Activated naive CD8-positive, alpha-beta T cell treated with anti-CD3 and anti-CD28 coated beads for 36 hours (primary cell): ENCODE results near the gene COPS8. TPM values are rescaled to one million over a fixed set of nuclear protein-coding genes. Genes with fewer than 3 reads are reported as not detected.

ENCODE experiments used
- DNase-seq: peaks from one replicate; pipeline ENCODE4 v3.0.0; 2021
- H3K27ac Mint-ChIP-seq: one replicate; pipeline ENCODE4 v1.8.0; 2022; ENCODE audit warnings: mild to moderate bottlenecking, moderate library complexity, mixed read lengths
- H3K27me3 Mint-ChIP-seq: one replicate; pipeline ENCODE4 v1.8.0; 2022; ENCODE audit warnings: mild to moderate bottlenecking, mixed read lengths
- H3K36me3 Mint-ChIP-seq: one replicate; pipeline ENCODE4 v1.8.0; 2021; ENCODE audit warnings: mild to moderate bottlenecking, mixed read lengths
- H3K4me1 Mint-ChIP-seq: one replicate; pipeline ENCODE4 v1.8.0; 2021; ENCODE audit warnings: mixed read lengths
- H3K4me3 Mint-ChIP-seq: one replicate; pipeline ENCODE4 v1.8.0; 2022; ENCODE audit warnings: mild to moderate bottlenecking, moderate library complexity, mixed read lengths
- H3K9me3 Mint-ChIP-seq: one replicate; pipeline ENCODE4 v1.8.0; 2022; ENCODE audit warnings: mixed read lengths
- total RNA-seq, 2 experiments: library from RNA; stranded (reverse); gene quantifications; one replicate each; pipeline ENCODE4 v1.2.3, GENCODE V29; 2021

COPS8 gene
- total RNA-seq, 2 experiments from 2014 or later, result 65.6 to 68.5 TPM

DNA sequence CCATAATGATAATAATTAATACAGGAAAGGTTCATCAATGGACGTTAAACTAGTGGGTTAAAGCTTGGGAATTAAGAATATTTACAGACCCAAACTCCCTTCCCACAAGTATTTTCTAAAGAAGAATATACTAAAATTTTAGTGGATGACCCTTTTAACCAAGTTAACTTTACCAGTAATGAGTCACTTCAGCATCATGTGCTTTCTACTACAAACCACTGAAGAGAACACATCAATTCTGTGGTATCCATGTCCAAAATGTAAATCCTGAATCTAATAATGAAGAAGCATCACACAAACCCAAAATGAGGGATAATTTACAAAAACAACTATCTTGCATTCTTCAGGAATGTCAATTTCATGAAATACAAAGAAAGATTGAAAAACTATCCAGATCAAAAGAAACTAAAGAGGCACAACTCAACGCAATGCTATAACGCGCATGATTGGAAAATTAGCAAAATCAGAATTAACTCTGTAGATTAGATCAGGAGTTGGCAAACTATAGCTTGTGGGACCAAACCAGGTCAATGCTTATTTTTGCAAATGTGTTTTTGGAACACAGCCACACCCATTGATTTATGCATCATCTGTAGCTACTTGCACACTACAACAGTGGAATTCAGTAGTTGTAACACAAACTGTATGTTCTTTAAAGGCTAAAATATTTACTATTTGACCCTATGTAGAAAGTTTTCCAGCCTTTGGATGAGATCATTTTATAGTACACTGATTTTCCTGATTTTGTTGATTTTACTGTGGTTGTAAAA lies 27.5 kb downstream of the COPS8 start:
- no peaks in the 10 kb centered on the region for H3K4me1 Mint-ChIP-seq
- DNase-seq, result no peak
- peaks cover 14% of the 10 kb centered on the region for H3K9me3 Mint-ChIP-seq
- H3K27ac Mint-ChIP-seq, result no peak overlapping the region
- H3K27me3 Mint-ChIP-seq, result no peaks in the 10 kb centered on the region
- H3K36me3 Mint-ChIP-seq, result peaks cover 16% of the 10 kb centered on the region
- no peak overlapping the region for H3K4me3 Mint-ChIP-seq

DNA sequence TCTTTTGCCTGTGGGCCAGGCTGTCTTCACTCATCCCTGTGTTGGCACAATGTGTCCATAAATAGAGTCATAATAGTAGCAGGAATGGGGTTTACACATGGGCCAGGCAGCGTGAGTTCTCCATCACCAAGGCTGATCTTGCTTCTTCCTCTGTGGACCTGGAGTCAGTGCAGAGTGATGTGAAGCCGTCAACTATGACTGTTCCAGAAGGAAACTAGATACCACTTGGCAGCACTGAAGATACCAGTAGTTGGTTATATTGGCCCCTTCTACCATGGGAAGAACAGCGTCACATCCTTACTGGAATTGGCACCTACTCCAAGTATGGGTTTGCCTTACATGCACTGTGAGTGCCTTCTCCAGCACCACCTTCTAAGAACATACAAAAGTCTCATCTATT lies 30.2 kb downstream of the COPS8 start:
- no peak overlapping the region for H3K4me3 Mint-ChIP-seq
- H3K4me1 Mint-ChIP-seq, result no peaks in the 10 kb centered on the region
- no peaks in the 10 kb centered on the region for H3K9me3 Mint-ChIP-seq
- H3K27ac Mint-ChIP-seq, result no peak overlapping the region
- no peak for DNase-seq
- H3K27me3 Mint-ChIP-seq, result no peaks in the 10 kb centered on the region
- peaks cover 2% of the 10 kb centered on the region for H3K36me3 Mint-ChIP-seq

GRCh38 chr2:237116431-237116830 lies 30.7 kb downstream of the COPS8 start:
- no peak overlapping the region for H3K27ac Mint-ChIP-seq

DNA sequence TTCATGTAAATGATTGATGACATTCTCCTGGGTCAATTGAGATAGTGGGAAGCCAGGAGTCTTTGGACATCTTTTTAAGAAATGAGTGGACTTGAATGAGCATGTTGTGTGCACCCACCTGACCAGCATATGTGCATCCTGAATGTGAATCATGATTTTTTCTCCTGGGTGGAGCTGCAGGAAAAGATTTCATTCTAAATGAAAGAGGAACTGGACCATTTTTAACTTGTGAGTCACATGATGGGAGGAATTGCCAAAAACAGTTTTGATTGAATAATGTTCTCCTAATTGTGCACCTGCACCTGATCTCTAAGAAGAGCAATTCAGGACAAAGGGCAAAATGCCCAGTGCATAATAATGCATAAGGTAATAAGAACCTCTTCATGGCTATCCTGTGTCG lies 32.3 kb downstream of the COPS8 start:
- Mint-ChIP-seq H3K4me1 (peaks cover 3% of the 10 kb centered on the region), H3K9me3 (no peaks in the 10 kb centered on the region), H3K4me3 (no peak overlapping the region)

More at GRCh38 chr2:237116431-237116830, 30.7 kb downstream of the COPS8 start:
- Mint-ChIP-seq H3K4me3 (no peak overlapping the region), H3K36me3 (peaks cover 2% of the 10 kb centered on the region), H3K9me3 (no peaks in the 10 kb centered on the region), H3K27me3 (no peaks in the 10 kb centered on the region), H3K4me1 (no peaks in the 10 kb centered on the region)
- no peak for DNase-seq

GRCh38 chr2:237118561-237119155 lies 33.0 kb downstream of the COPS8 start:
- Mint-ChIP-seq H3K4me3 (no peak overlapping the region), H3K4me1 (peaks cover 3% of the 10 kb centered on the region), H3K27ac (no peak overlapping the region), H3K36me3 (peaks cover 2% of the 10 kb centered on the region), H3K27me3 (no peaks in the 10 kb centered on the region), H3K9me3 (no peaks in the 10 kb centered on the region)
- DNase-seq, result no peak

More for the DNA sequence above, 32.3 kb downstream of the COPS8 start:
- Mint-ChIP-seq H3K27ac (no peak overlapping the region), H3K36me3 (peaks cover 2% of the 10 kb centered on the region), H3K27me3 (no peaks in the 10 kb centered on the region)
- no peak for DNase-seq

DNA sequence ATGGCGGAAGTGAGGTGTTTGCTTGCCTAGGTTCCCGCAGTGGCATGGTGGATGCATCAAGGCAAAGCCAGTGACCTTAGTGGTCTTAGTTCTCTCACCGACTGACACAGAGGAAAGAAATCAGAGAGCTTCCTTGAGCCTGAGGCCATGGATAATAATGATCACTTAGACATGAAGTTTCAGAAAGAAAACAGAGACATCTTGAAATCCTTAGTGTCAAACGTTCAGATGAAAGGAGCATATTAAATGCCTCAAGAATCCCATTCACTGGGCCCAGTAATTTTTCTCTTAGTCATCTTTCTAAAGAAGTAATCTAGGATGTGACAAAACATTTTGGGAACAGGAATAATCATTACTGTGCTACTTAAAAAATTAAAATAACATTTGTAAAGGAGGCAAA lies 35.2 kb downstream of the COPS8 start:
- Mint-ChIP-seq H3K4me3 (no peak overlapping the region), H3K27me3 (no peaks in the 10 kb centered on the region), H3K9me3 (no peaks in the 10 kb centered on the region), H3K27ac (no peak overlapping the region), H3K4me1 (peaks cover 3% of the 10 kb centered on the region), H3K36me3 (no peaks in the 10 kb centered on the region)
- DNase-seq, result no peak

DNA sequence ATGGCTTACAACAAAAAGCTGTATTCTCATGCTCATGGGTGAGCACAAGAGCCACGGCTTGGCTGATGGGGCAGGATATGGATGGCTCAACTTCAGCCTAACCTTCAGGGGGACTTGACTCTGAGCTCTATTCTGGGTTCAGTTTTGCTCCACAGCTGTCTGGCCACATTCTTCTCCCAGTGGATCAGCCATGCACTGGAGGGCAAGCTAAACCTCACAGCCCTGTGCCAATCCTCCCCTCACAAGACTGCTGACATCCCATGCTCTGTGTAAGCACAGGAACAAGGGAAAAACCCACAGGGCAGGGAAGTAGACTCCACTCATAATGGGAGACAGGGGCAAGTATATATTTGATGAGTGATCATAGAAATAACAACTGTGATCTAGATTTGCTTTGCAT lies 35.6 kb downstream of the COPS8 start:
- no peaks in the 10 kb centered on the region for H3K9me3 Mint-ChIP-seq
- no peak overlapping the region for H3K27ac Mint-ChIP-seq
- H3K36me3 Mint-ChIP-seq, result no peaks in the 10 kb centered on the region
- peaks cover 3% of the 10 kb centered on the region for H3K4me1 Mint-ChIP-seq
- H3K27me3 Mint-ChIP-seq, result no peaks in the 10 kb centered on the region
- no peak overlapping the region for H3K4me3 Mint-ChIP-seq
- DNase-seq, result no peak

DNA sequence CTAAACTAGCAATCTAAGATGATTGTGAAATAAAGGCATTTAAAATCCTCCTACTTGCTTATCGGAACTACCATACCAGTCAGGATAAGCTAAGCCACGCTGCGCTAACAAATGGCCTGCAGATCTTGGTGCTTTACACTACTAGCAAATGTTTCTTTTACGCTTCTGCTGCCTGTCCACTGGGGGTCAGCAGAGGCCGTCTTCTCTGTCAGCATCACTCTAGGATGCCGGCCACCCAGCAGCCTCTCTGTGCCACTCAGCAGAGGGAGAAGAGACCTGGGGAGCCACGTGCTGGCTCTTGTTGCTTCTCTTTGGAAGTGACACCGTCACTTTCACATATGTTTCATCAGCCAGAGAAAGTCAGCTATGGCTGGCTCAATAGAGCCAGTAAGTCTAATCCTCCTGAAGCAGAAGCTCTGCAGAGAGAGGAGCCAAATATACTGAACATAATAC lies 36.6 kb downstream of the COPS8 start:
- no peak overlapping the region for H3K4me3 Mint-ChIP-seq
- H3K27me3 Mint-ChIP-seq, result no peaks in the 10 kb centered on the region
- H3K9me3 Mint-ChIP-seq, result no peaks in the 10 kb centered on the region
- peak overlapping the region; percentile 64 for H3K27ac Mint-ChIP-seq
- H3K36me3 Mint-ChIP-seq, result no peaks in the 10 kb centered on the region
- DNase-seq, result peak; percentile 69
- H3K4me1 Mint-ChIP-seq, result peaks cover 3% of the 10 kb centered on the region

- DNase-seq, result no peak
- H3K4me1 Mint-ChIP-seq, result peaks cover 3% of the 10 kb centered on the region
- no peaks in the 10 kb centered on the region for H3K9me3 Mint-ChIP-seq
- no peaks in the 10 kb centered on the region for H3K36me3 Mint-ChIP-seq
- no peak overlapping the region for H3K27ac Mint-ChIP-seq
- no peak overlapping the region for H3K4me3 Mint-ChIP-seq
- H3K27me3 Mint-ChIP-seq, result no peaks in the 10 kb centered on the region
Observed at GRCh38 chr2:237124820-237125219, 39.1 kb downstream of the COPS8 start.

GRCh38 chr2:237125967-237126366 lies 40.3 kb downstream of the COPS8 start:
- DNase-seq, result no peak
- Mint-ChIP-seq H3K4me3 (no peak overlapping the region), H3K27me3 (no peaks in the 10 kb centered on the region), H3K9me3 (no peaks in the 10 kb centered on the region), H3K36me3 (no peaks in the 10 kb centered on the region), H3K27ac (no peak overlapping the region), H3K4me1 (peaks cover 3% of the 10 kb centered on the region)

GRCh38 chr2:237126519-237127174 lies 41.0 kb downstream of the COPS8 start:
- H3K27ac Mint-ChIP-seq, result no peak overlapping the region
- no peaks in the 10 kb centered on the region for H3K27me3 Mint-ChIP-seq
- no peak for DNase-seq
- H3K4me1 Mint-ChIP-seq, result peaks cover 3% of the 10 kb centered on the region
- H3K4me3 Mint-ChIP-seq, result no peak overlapping the region
- H3K36me3 Mint-ChIP-seq, result no peaks in the 10 kb centered on the region
- H3K9me3 Mint-ChIP-seq, result no peaks in the 10 kb centered on the region

GRCh38 chr2:237128026-237128703 lies 42.5 kb downstream of the COPS8 start:
- no peaks in the 10 kb centered on the region for H3K36me3 Mint-ChIP-seq
- H3K4me3 Mint-ChIP-seq, result no peak overlapping the region
- H3K4me1 Mint-ChIP-seq, result no peaks in the 10 kb centered on the region
- DNase-seq, result peak; percentile 51
- H3K27me3 Mint-ChIP-seq, result no peaks in the 10 kb centered on the region
- no peak overlapping the region for H3K27ac Mint-ChIP-seq
- no peaks in the 10 kb centered on the region for H3K9me3 Mint-ChIP-seq

GRCh38 chr2:237128845-237129592 lies 43.3 kb downstream of the COPS8 start:
- no peaks in the 10 kb centered on the region for H3K27me3 Mint-ChIP-seq
- no peak overlapping the region for H3K27ac Mint-ChIP-seq
- DNase-seq, result no peak
- H3K4me3 Mint-ChIP-seq, result no peak overlapping the region
- H3K4me1 Mint-ChIP-seq, result no peaks in the 10 kb centered on the region
- no peaks in the 10 kb centered on the region for H3K36me3 Mint-ChIP-seq
- no peaks in the 10 kb centered on the region for H3K9me3 Mint-ChIP-seq

GRCh38 chr2:237129625-237130263 lies 44.1 kb downstream of the COPS8 start:
- Mint-ChIP-seq H3K36me3 (no peaks in the 10 kb centered on the region), H3K4me1 (no peaks in the 10 kb centered on the region), H3K9me3 (no peaks in the 10 kb centered on the region), H3K27me3 (no peaks in the 10 kb centered on the region), H3K27ac (no peak overlapping the region), H3K4me3 (no peak overlapping the region)
- DNase-seq, result no peak
